WTC11 (cell line): ENCODE measurements around the gene PPTC7. TPM values are rescaled to one million over a fixed set of nuclear protein-coding genes. Genes with fewer than 3 reads are reported as not detected.

Experiments
- ATAC-seq: fragments of 200-7000 bp; cut with Tn5 transposase; 2 replicates; pipeline ENCODE4 v1.10.0; 2021; ENCODE audit warnings: mild to moderate bottlenecking, moderate library complexity
- CTCF ChIA-PET: fragments of 300-600 bp; sonication (Branson Sonifier 250); formaldehyde crosslinking; loops from one replicate; lab custom pipeline; 2021; ENCODE audit warnings: antibody characterized with exemption; lab: Charles Lee
- POLR2A ChIA-PET: fragments of 350-600 bp; sonication (Branson Sonifier 250); formaldehyde crosslinking; loops from one replicate; lab custom pipeline; 2021; ENCODE audit warnings: antibody characterized with exemption; lab: Charles Lee
- DNase-seq: peaks from one replicate; pipeline ENCODE4 v3.0.0; 2021; ENCODE audit warnings: low spot score
- H3K27ac Mint-ChIP-seq: 2 replicates; pipeline ENCODE4 v1.8.0; 2021; ENCODE audit warnings: mixed read lengths
- H3K27me3 Mint-ChIP-seq: 2 replicates; pipeline ENCODE4 v1.8.0; 2021; ENCODE audit warnings: low read depth, mild to moderate bottlenecking, moderate library complexity, mixed read lengths
- H3K36me3 Mint-ChIP-seq: 2 replicates; pipeline ENCODE4 v1.8.0; 2021; ENCODE audit warnings: mixed read lengths
- H3K4me1 Mint-ChIP-seq: 2 replicates; pipeline ENCODE4 v1.8.0; 2022; ENCODE audit warnings: mixed read lengths
- H3K4me3 Mint-ChIP-seq: 2 replicates; pipeline ENCODE4 v1.8.0; 2021; ENCODE audit warnings: mild to moderate bottlenecking, moderate library complexity, mixed read lengths
- H3K9me3 Mint-ChIP-seq: 2 replicates; pipeline ENCODE4 v1.8.0; 2021; ENCODE audit warnings: mixed read lengths
- ATF1 ChIP-seq: sonication (generic); formaldehyde crosslinking; IDR thresholded peaks from 2 replicates; pipeline ENCODE4 v1.8.1; 2023; ENCODE audit warnings: mild to moderate bottlenecking, moderate library complexity, missing genetic modification reagents
- E2F4 ChIP-seq: sonication (generic); formaldehyde crosslinking; IDR thresholded peaks from 2 replicates; pipeline ENCODE4 v1.8.1; 2022; ENCODE audit warnings: low read depth, mild to moderate bottlenecking, moderate library complexity, missing genetic modification reagents, borderline replicate concordance
- FOXP1 ChIP-seq: sonication (generic); formaldehyde crosslinking; IDR thresholded peaks from 2 replicates; pipeline ENCODE4 v1.8.0; 2022; ENCODE audit warnings: missing genetic modification reagents, mild to moderate bottlenecking, moderate library complexity, borderline replicate concordance
- MYBL2 ChIP-seq: sonication (generic); formaldehyde crosslinking; IDR thresholded peaks from 2 replicates; pipeline ENCODE4 v1.8.1; 2023; ENCODE audit warnings: mild to moderate bottlenecking, moderate library complexity, missing genetic modification reagents
- SMAD4 ChIP-seq: sonication (generic); formaldehyde crosslinking; IDR thresholded peaks from 2 replicates; pipeline ENCODE4 v1.8.0; 2022; ENCODE audit warnings: mild to moderate bottlenecking, missing genetic modification reagents
- SOX15 ChIP-seq: fragments of 250-450 bp; sonication (Bioruptor Pico); IDR thresholded peaks from 2 replicates; pipeline ENCODE4 v1.9.0; 2021; ENCODE audit warnings: mild to moderate bottlenecking
- SP1 ChIP-seq: sonication (generic); formaldehyde crosslinking; conservative IDR thresholded peaks from 2 replicates; pipeline ENCODE4 v1.8.1; 2022; ENCODE audit warnings: missing genetic modification reagents
- ZBTB21 ChIP-seq: sonication (generic); formaldehyde crosslinking; IDR thresholded peaks from 2 replicates; pipeline ENCODE4 v1.8.1; 2023; ENCODE audit warnings: mild to moderate bottlenecking, missing genetic modification reagents, borderline replicate concordance
- ZNF121 ChIP-seq: sonication (generic); formaldehyde crosslinking; IDR thresholded peaks from 2 replicates; pipeline ENCODE4 v1.8.0; 2023; ENCODE audit warnings: missing genetic modification reagents
- total RNA-seq: library from RNA; stranded (reverse); gene quantifications from 3 replicates; pipeline ENCODE4 v1.2.3, GENCODE V29; 2021
- TF ChIP-seq, protein P1 (sequence below): sonication (generic); formaldehyde crosslinking; conservative IDR thresholded peaks from 2 replicates; pipeline ENCODE4 v1.8.1; 2023; ENCODE audit warnings: mild to moderate bottlenecking, low read depth, missing genetic modification reagents, moderate library complexity
- TF ChIP-seq, protein P2 (sequence below): sonication (generic); formaldehyde crosslinking; conservative IDR thresholded peaks from 2 replicates; pipeline ENCODE4 v1.8.1; 2022; ENCODE audit warnings: mild to moderate bottlenecking, missing genetic modification reagents
- TF ChIP-seq, protein P3 (sequence below): sonication (generic); formaldehyde crosslinking; IDR thresholded peaks from 2 replicates; pipeline ENCODE4 v1.8.1; 2022; ENCODE audit warnings: low read depth, missing genetic modification reagents, borderline replicate concordance
- TF ChIP-seq, protein P4 (sequence below): fragments of 200-600 bp; IDR thresholded peaks from 2 replicates; pipeline ENCODE4 v1.8.0; 2022; ENCODE audit warnings: antibody characterized with exemption
- TF ChIP-seq, protein P5 (sequence below): sonication (generic); formaldehyde crosslinking; IDR thresholded peaks from 2 replicates; pipeline ENCODE4 v1.8.1; 2023; ENCODE audit warnings: mild to moderate bottlenecking, missing genetic modification reagents, moderate library complexity
- TF ChIP-seq, protein P6 (sequence below): fragments of 250-450 bp; sonication (Bioruptor Pico); IDR thresholded peaks from 2 replicates; pipeline ENCODE4 v2.1.2; 2022; ENCODE audit warnings: mild to moderate bottlenecking, moderate library complexity
- TF ChIP-seq, protein P7 (sequence below): sonication (generic); formaldehyde crosslinking; IDR thresholded peaks from 2 replicates; pipeline ENCODE4 v1.8.0; 2023; ENCODE audit warnings: missing genetic modification reagents, mild to moderate bottlenecking, borderline replicate concordance
- TF ChIP-seq, protein P8 (sequence below): sonication (generic); formaldehyde crosslinking; IDR thresholded peaks from 2 replicates; pipeline ENCODE4 v1.8.0; 2022; ENCODE audit warnings: mild to moderate bottlenecking, missing genetic modification reagents
- TF ChIP-seq, protein P9 (sequence below): sonication (generic); formaldehyde crosslinking; IDR thresholded peaks from 2 replicates; pipeline ENCODE4 v1.8.0; 2022; ENCODE audit warnings: mild to moderate bottlenecking, missing genetic modification reagents

Gene PPTC7
- total RNA-seq, 1 experiment from 2014 or later: 15.6 TPM

DNA sequence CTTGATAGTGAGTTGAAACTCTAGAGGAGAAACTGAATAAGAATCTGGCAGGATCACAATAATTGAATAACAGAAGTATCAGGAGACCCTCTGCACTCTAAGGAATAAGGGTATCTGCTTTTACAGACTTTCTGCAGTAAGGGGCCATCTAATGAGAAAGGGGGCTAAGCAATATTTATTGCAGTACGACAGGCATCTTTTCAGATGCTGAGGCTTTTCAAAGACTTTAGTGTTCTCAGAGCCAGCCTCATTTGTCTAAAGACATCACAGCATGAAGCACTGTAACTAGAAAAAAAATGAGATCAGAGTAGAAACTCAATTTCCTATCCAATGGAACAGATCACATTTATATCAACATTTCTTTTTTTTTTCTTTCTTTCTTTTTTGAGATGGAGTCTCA is 22.2 kb downstream of the PPTC7 start:
- H3K36me3 Mint-ChIP-seq: peaks cover 2% of the 10 kb centered on the region; the same call in 1 of the 2 replicates
- peaks cover 14% of the 10 kb centered on the region for H3K4me1 Mint-ChIP-seq
- no peaks in the 10 kb centered on the region for H3K9me3 Mint-ChIP-seq
- H3K27me3 Mint-ChIP-seq: no peaks in the 10 kb centered on the region
- no peak overlapping the region for H3K4me3 Mint-ChIP-seq
- H3K27ac Mint-ChIP-seq: peak overlapping the region; percentile 29; the same call in 1 of the 2 replicates
- ChIA-PET POLR2A (no interaction called here), CTCF (interaction anchor here (0.6 kb wide), 1 partner anchor 98 kb away, joined by 3 read pairs; no protein-coding TSS in a partner anchor)
- DNase-seq (no peak), ATAC-seq (no peak)
- TF ChIP-seq FOXP1 (CRISPR knock-in tag) (no peak), E2F4 (CRISPR knock-in tag) (no peak), SP1 (CRISPR knock-in tag) (no peak), MYBL2 (CRISPR knock-in tag) (no peak), SMAD4 (CRISPR knock-in tag) (no peak), SOX15 (no peak), ZNF121 (CRISPR knock-in tag) (no peak), ZBTB21 (CRISPR knock-in tag) (no peak), ATF1 (no peak)
- TF ChIP-seq, protein P1, sequence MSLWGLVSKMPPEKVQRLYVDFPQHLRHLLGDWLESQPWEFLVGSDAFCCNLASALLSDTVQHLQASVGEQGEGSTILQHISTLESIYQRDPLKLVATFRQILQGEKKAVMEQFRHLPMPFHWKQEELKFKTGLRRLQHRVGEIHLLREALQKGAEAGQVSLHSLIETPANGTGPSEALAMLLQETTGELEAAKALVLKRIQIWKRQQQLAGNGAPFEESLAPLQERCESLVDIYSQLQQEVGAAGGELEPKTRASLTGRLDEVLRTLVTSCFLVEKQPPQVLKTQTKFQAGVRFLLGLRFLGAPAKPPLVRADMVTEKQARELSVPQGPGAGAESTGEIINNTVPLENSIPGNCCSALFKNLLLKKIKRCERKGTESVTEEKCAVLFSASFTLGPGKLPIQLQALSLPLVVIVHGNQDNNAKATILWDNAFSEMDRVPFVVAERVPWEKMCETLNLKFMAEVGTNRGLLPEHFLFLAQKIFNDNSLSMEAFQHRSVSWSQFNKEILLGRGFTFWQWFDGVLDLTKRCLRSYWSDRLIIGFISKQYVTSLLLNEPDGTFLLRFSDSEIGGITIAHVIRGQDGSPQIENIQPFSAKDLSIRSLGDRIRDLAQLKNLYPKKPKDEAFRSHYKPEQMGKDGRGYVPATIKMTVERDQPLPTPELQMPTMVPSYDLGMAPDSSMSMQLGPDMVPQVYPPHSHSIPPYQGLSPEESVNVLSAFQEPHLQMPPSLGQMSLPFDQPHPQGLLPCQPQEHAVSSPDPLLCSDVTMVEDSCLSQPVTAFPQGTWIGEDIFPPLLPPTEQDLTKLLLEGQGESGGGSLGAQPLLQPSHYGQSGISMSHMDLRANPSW: no peak
- TF ChIP-seq, protein P2, sequence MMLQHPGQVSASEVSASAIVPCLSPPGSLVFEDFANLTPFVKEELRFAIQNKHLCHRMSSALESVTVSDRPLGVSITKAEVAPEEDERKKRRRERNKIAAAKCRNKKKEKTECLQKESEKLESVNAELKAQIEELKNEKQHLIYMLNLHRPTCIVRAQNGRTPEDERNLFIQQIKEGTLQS (CRISPR knock-in tag): no peak
- TF ChIP-seq, protein P3, sequence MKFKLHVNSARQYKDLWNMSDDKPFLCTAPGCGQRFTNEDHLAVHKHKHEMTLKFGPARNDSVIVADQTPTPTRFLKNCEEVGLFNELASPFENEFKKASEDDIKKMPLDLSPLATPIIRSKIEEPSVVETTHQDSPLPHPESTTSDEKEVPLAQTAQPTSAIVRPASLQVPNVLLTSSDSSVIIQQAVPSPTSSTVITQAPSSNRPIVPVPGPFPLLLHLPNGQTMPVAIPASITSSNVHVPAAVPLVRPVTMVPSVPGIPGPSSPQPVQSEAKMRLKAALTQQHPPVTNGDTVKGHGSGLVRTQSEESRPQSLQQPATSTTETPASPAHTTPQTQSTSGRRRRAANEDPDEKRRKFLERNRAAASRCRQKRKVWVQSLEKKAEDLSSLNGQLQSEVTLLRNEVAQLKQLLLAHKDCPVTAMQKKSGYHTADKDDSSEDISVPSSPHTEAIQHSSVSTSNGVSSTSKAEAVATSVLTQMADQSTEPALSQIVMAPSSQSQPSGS (CRISPR knock-in tag): no peak
- TF ChIP-seq, protein P4, sequence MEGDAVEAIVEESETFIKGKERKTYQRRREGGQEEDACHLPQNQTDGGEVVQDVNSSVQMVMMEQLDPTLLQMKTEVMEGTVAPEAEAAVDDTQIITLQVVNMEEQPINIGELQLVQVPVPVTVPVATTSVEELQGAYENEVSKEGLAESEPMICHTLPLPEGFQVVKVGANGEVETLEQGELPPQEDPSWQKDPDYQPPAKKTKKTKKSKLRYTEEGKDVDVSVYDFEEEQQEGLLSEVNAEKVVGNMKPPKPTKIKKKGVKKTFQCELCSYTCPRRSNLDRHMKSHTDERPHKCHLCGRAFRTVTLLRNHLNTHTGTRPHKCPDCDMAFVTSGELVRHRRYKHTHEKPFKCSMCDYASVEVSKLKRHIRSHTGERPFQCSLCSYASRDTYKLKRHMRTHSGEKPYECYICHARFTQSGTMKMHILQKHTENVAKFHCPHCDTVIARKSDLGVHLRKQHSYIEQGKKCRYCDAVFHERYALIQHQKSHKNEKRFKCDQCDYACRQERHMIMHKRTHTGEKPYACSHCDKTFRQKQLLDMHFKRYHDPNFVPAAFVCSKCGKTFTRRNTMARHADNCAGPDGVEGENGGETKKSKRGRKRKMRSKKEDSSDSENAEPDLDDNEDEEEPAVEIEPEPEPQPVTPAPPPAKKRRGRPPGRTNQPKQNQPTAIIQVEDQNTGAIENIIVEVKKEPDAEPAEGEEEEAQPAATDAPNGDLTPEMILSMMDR: no peak
- TF ChIP-seq, protein P5, sequence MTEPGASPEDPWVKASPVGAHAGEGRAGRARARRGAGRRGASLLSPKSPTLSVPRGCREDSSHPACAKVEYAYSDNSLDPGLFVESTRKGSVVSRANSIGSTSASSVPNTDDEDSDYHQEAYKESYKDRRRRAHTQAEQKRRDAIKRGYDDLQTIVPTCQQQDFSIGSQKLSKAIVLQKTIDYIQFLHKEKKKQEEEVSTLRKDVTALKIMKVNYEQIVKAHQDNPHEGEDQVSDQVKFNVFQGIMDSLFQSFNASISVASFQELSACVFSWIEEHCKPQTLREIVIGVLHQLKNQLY: no peak
- TF ChIP-seq, protein P6, sequence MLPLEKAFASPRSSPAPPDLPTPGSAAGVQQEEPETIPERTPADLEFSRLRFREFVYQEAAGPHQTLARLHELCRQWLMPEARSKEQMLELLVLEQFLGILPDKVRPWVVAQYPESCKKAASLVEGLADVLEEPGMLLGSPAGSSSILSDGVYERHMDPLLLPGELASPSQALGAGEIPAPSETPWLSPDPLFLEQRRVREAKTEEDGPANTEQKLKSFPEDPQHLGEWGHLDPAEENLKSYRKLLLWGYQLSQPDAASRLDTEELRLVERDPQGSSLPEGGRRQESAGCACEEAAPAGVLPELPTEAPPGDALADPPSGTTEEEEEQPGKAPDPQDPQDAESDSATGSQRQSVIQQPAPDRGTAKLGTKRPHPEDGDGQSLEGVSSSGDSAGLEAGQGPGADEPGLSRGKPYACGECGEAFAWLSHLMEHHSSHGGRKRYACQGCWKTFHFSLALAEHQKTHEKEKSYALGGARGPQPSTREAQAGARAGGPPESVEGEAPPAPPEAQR (CRISPR knock-in tag): no peak
- TF ChIP-seq, protein P7, sequence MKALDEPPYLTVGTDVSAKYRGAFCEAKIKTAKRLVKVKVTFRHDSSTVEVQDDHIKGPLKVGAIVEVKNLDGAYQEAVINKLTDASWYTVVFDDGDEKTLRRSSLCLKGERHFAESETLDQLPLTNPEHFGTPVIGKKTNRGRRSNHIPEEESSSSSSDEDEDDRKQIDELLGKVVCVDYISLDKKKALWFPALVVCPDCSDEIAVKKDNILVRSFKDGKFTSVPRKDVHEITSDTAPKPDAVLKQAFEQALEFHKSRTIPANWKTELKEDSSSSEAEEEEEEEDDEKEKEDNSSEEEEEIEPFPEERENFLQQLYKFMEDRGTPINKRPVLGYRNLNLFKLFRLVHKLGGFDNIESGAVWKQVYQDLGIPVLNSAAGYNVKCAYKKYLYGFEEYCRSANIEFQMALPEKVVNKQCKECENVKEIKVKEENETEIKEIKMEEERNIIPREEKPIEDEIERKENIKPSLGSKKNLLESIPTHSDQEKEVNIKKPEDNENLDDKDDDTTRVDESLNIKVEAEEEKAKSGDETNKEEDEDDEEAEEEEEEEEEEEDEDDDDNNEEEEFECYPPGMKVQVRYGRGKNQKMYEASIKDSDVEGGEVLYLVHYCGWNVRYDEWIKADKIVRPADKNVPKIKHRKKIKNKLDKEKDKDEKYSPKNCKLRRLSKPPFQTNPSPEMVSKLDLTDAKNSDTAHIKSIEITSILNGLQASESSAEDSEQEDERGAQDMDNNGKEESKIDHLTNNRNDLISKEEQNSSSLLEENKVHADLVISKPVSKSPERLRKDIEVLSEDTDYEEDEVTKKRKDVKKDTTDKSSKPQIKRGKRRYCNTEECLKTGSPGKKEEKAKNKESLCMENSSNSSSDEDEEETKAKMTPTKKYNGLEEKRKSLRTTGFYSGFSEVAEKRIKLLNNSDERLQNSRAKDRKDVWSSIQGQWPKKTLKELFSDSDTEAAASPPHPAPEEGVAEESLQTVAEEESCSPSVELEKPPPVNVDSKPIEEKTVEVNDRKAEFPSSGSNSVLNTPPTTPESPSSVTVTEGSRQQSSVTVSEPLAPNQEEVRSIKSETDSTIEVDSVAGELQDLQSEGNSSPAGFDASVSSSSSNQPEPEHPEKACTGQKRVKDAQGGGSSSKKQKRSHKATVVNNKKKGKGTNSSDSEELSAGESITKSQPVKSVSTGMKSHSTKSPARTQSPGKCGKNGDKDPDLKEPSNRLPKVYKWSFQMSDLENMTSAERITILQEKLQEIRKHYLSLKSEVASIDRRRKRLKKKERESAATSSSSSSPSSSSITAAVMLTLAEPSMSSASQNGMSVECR (CRISPR knock-in tag): no peak
- TF ChIP-seq, protein P8, sequence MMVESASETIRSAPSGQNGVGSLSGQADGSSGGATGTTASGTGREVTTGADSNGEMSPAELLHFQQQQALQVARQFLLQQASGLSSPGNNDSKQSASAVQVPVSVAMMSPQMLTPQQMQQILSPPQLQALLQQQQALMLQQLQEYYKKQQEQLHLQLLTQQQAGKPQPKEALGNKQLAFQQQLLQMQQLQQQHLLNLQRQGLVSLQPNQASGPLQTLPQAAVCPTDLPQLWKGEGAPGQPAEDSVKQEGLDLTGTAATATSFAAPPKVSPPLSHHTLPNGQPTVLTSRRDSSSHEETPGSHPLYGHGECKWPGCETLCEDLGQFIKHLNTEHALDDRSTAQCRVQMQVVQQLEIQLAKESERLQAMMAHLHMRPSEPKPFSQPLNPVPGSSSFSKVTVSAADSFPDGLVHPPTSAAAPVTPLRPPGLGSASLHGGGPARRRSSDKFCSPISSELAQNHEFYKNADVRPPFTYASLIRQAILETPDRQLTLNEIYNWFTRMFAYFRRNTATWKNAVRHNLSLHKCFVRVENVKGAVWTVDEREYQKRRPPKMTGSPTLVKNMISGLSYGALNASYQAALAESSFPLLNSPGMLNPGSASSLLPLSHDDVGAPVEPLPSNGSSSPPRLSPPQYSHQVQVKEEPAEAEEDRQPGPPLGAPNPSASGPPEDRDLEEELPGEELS (CRISPR knock-in tag): no peak
- TF ChIP-seq, protein P9, sequence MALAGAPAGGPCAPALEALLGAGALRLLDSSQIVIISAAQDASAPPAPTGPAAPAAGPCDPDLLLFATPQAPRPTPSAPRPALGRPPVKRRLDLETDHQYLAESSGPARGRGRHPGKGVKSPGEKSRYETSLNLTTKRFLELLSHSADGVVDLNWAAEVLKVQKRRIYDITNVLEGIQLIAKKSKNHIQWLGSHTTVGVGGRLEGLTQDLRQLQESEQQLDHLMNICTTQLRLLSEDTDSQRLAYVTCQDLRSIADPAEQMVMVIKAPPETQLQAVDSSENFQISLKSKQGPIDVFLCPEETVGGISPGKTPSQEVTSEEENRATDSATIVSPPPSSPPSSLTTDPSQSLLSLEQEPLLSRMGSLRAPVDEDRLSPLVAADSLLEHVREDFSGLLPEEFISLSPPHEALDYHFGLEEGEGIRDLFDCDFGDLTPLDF (CRISPR knock-in tag): no peak
